ENCODE data around the gene GMPR.

Gene GMPR

DNA sequence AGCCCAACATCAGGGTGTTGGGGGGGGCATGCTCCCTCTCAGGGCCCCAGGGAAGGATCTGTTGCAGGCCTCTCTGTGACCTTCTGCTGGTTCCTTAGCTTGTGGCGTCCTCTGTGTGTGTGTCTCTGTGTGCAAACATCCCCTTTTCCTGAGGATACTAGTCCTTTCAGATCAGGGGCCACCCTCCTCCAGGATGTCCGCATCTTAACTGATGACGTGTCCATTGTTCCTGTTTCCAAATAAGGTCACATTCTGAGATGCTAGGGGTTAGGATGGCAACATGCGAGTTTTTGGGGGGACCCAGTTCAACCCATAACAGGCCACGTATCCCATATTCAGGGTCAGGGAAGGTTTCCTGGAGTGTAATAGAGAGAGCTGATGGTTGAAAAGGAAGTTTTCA, 40.9 kb downstream of the GMPR start:
- H3K27ac ChIP-seq = no peak overlapping the region
- no peak for TF ChIP-seq CTCF (IDR thresholded peaks at IDR 0.05)
- TF ChIP-seq ZFX (IDR thresholded peaks at IDR 0.05; ENCODE audit: borderline replicate concordance) = no peak

- TF ChIP-seq ZFX (IDR thresholded peaks at IDR 0.05; ENCODE audit: borderline replicate concordance) (no peak), CTCF (IDR thresholded peaks at IDR 0.05) (no peak)
- H3K27ac ChIP-seq = no peak overlapping the region
Measured at GRCh38 chr6:16282370-16282769, 44.0 kb downstream of the GMPR start.

DNA sequence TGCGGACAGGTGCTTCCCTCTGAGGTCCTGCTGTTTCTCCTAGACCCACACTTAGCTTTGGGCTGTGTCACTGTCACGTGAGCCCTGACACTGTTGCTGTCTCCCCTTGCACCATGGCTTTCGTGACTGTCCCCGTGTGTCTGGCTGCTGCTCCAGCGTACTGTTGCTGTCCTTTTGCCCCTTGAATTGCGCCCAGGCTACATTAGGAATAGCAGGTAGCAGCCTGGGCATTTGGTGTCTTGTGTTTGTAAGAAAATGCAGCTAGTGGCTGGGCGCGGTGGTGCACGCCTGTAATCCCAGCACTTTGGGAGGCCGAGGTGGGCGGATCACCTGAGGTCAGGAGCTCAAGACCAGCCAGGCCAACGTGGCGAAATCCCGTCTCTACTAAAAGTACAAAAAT, 46.1 kb downstream of the GMPR start:
- H3K27ac ChIP-seq = no peak overlapping the region
- TF ChIP-seq CTCF (IDR thresholded peaks at IDR 0.05) (no peak), ZFX (IDR thresholded peaks at IDR 0.05; ENCODE audit: borderline replicate concordance) (no peak)

DNA sequence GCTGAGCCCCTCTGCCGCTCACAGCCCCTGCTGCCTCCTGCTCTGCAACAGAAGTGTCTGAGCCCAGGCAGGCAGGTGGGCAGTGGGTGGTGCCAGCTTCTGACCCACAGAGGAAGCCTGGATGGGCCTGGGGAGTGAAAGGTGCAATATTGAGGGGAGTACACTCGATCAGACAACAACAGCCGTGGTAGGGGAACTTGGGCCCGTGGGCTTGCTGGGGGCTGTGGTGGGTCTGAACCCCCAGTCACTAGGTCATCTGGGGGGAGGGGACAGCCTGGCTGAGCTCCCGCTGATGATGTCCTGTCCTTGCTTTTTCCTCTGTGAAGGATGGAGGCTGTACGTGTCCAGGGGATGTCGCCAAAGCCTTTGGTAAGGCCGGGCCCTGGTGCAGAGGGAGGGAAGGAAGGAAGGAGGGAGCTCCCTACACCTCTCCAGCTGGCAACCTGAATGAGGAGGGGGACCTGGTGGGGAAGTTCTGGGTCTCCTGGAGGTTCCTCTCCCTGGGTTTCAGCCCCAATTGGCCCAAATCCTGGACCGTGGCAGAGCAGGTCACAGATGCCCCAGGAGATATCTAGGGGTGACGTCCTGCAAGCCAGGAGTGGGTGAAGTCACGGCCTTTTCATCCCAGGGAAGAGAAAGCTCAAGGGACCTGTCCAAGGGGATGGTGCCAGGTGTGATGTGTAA, 47.2 kb downstream of the GMPR start:
- no peak for TF ChIP-seq ZFX (IDR thresholded peaks at IDR 0.05; ENCODE audit: borderline replicate concordance)
- TF ChIP-seq CTCF (IDR thresholded peaks at IDR 0.05) = no peak
- H3K27ac ChIP-seq = no peak overlapping the region

- TF ChIP-seq CTCF (IDR thresholded peaks at IDR 0.05) = peak; percentile 90
- no peak for TF ChIP-seq ZFX (IDR thresholded peaks at IDR 0.05; ENCODE audit: borderline replicate concordance)
- H3K27ac ChIP-seq = no peak overlapping the region
Measured at GRCh38 chr6:16286151-16286522, 47.8 kb downstream of the GMPR start.

DNA sequence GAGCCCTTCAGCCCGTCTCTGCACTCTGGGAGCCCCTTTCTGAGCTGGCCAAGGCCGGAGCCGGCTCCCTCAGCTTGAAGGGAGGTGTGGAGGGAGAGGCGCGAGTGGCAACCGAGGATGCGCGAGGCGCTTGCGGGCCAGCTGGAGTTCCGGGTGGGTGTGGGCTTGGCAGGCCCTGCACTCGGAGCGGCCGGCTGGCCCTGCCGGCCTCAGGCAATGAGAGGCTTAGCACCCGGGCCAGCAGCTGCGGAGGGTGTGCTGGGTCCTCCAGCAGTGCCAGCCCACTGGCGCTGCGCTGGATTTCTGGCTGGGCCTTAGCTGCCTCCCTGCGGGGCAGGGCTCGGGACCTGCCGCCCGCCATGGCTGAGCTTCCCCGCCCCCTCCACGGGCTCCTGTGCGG, 49.8 kb downstream of the GMPR start:
- TF ChIP-seq ZFX (IDR thresholded peaks at IDR 0.05; ENCODE audit: borderline replicate concordance) = no peak
- no peak overlapping the region for H3K27ac ChIP-seq

- H3K27ac ChIP-seq = no peak overlapping the region
- TF ChIP-seq CTCF (IDR thresholded peaks at IDR 0.05) = no peak
- TF ChIP-seq ZFX (IDR thresholded peaks at IDR 0.05; ENCODE audit: borderline replicate concordance) = no peak
Measured at GRCh38 chr6:16291739-16292138, 53.4 kb downstream of the GMPR start.

DNA sequence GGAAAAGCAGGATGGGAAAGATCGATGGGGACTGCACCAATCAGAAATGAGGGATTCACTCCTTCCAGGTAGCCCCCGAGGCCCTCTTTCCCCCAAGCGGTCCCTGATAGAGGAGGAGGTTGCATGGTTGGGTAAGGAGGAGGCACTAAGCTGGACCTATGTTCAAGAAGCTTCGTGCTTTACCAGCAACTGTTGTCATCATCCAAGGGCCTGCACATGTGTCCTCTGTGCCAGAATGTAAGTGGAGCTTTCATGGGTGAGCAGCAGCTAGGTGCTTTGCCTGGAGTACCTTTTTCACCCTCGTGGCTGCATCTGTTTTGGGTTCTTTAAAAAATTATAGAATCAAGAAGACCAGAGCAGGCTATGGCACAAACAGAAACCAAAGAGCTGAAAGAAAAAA, 54.0 kb downstream of the GMPR start:
- no peak overlapping the region for H3K27ac ChIP-seq
- TF ChIP-seq CTCF (IDR thresholded peaks at IDR 0.05) (no peak), ZFX (IDR thresholded peaks at IDR 0.05; ENCODE audit: borderline replicate concordance) (no peak)
